ENCODE results near the gene LRWD1.
A peak's percentile ranks its signal among the peaks of the same experiment; 100 is the strongest.
"Not testable (repeated sequence)": the region's sequence is repeated elsewhere in the genome, so short reads cannot be mapped to it uniquely, and the experiment has no call there.

Gene LRWD1

DNA sequence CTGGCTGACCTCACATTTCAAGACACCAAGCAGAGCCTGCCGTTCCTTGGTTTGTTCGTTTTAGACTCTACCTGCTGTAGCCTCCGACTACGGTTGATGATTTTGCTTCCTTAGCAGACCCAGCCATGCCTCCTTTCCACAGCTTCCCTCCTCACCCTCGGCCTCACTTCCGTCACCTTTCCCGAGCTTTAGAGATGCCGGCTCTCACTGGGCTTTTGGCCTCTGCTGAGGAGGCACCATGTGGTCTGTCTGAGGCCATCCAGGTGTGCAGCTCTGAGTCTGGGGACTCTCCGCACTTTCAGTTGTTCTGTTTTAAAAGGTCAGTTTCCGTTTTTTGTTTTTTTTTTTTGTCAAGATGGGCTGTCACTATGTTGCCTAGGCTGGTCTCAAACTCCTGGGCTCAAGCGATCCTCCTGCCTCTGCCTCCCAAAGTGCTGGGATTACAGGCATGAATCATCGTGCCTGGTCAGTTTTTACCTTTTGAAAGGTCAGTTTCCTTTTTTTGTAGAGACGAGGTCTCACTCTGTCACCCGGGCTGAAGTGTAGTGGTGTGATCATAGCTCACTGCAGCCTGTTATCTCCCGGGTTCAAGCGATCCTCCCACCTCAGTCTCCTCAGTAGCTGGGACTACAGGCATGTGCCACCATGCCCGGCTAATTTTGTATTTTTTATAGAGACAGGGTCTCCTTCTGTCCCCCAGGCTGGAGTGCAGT, 19.7 kb upstream of the LRWD1 start:
- no peak for DNase-seq

GRCh38 chr7:102445674-102446071, 19.1 kb upstream of the LRWD1 start:
- no peak for DNase-seq

- DNase-seq: no peak
These were observed 18.2 kb upstream of the LRWD1 start for GRCh38 chr7:102446387-102447156.

GRCh38 chr7:102447311-102447710, 17.5 kb upstream of the LRWD1 start:
- no peak for DNase-seq

DNA sequence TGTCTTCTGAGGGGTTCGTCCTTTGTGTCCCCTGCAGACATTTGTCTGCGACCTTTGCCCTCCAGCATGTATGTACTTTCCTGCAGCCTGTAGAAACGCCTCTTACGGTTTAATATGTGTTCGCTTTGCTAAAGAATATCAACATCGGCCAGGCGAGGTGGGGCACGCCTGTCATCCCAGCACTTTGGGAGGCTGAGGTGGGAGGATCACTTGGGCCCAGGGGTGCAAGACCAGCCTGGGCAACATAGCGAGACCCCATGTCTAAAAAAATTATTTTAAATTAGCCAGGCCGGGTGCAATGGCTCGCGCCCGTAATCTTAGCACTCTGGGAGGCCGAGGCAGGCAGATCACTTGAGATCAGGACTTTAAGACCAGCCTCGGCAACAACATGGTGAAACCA, 15.6 kb upstream of the LRWD1 start:
- DNase-seq: no peak

- no peak for DNase-seq
These were observed 14.5 kb upstream of the LRWD1 start for GRCh38 chr7:102450242-102450641.

DNA sequence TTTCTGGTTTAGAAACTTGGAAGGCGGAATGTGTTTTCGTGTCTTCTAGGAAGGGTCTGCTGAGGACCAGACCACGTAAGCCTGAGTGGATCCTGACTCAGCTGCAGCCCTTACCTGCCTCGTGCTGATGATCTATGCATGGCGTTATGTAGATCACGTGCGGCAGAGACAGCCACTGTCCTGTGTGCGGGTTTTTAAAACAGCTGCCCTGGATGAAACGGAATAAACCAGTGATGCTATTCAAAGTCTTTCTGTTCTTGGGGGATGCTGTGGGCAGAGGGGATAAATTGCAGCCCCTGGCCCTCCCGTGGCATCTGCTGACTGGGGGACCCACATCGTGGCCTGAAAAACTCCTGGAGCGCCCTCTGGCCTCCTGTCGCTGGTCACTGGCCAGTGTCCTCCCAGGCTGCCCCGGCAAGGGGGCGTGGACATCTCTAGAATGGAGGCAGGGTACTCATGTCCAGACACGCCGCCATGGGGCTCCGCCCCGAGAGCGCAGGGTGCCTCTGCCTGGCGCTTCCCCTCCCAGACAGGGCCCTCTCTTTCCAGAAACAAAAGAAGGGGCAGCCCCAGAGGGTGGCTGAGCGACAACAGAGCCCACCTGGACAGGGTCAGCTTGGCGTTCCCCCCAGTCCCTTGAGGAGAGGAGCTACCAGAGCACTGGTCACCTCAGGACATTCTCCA, 13.3 kb upstream of the LRWD1 start:
- peak; percentile 48 for DNase-seq

DNA sequence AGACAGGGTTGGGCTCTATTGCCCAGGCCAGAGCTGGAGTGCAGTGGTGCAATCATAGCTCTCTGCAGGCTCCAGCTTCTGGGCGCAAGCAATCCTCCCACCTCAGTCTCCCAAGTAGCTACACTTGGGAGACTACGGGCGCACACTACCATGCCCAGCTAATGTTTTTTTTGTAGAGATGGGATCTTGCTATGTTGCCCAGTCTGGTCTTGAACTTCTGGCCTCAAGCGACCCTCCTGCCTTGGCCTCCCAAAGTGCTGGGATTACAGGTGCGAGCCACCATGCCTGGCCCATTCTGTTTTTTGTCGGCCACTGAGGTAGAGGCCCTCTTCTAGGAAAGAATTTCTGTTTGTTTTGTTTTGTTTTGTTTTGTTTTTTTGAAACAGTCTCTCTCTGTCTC, 12.3 kb upstream of the LRWD1 start:
- no peak for DNase-seq

DNA sequence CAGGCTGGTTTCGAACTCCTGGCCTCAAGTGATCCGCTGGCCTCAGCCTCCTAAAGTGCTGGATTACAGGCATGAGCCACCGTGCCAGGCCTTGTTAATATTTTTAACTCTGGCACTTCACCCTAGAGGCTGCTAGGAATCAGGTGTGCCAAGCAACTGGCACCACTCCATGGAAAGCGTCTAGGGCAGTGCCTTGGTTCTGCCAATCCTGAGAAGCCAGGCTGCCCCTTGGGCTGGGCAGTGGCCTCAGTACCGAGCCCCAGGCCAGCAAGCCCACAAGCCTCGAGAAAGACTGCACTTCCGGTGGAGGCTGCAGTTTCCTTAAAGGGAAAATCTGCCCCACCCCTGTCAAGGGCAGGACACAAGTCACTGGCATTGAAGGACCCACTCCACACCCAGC, 11.5 kb upstream of the LRWD1 start:
- DNase-seq: no peak

DNA sequence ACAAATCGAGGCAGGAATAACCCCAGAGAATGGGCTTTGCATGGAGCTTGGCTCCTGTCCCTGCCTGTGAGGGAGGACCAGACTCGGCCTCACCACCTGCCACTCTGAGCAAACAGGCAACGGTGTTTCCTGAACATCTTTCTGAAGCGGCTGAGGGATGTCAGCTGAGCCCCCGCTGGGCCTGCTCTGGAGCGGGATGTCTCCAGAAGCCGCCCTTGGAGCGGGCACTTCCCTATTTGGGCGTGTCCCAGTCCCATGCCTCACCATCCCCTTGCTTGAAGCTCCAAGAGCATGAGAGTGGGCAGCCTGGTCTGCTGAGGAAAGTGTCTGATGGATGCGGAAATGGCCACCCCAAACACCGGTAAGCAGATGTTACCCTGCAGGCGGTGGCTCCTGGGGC, 10.3 kb upstream of the LRWD1 start:
- no peak for DNase-seq

GRCh38 chr7:102454932-102455331, 9.9 kb upstream of the LRWD1 start:
- not testable (repeated sequence) for DNase-seq

GRCh38 chr7:102455596-102455995, 9.2 kb upstream of the LRWD1 start:
- no peak for DNase-seq

GRCh38 chr7:102456327-102456726, 8.5 kb upstream of the LRWD1 start:
- DNase-seq: no peak

GRCh38 chr7:102457352-102457924, 7.3 kb upstream of the LRWD1 start:
- no peak for DNase-seq

DNA sequence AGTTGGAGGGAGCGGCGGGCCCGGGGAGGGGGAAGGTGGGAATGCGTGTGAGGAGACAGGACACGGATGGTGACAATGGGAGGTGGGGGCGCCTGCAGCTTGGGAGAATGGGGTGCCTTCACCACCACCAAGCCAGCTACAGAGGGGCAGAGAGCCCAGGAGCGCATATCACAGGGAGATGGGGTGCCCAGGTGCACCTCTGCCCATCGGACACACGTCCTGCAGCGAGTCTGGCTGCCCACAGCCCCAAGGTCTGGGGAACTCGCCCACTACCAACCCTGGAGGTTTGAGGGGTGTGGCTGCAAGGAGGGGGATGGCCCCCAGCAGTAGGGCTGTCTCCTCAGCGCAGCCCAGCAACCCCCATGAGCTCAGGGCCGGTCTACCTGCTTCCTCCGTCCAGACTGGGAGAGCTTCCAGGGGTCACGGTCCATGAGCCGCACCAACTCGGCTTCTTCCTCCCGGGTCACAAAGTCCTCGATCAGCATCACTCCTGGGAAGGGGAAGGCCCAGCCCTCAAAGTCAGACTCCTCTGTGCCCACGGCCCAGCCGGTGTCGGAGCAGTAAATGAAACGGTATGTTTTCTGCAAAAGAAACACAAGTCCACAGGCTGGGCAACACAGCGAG, 5.5 kb upstream of the LRWD1 start:
- no peak for DNase-seq

- no peak for DNase-seq
These were observed 4.3 kb upstream of the LRWD1 start for GRCh38 chr7:102460467-102460866.

DNA sequence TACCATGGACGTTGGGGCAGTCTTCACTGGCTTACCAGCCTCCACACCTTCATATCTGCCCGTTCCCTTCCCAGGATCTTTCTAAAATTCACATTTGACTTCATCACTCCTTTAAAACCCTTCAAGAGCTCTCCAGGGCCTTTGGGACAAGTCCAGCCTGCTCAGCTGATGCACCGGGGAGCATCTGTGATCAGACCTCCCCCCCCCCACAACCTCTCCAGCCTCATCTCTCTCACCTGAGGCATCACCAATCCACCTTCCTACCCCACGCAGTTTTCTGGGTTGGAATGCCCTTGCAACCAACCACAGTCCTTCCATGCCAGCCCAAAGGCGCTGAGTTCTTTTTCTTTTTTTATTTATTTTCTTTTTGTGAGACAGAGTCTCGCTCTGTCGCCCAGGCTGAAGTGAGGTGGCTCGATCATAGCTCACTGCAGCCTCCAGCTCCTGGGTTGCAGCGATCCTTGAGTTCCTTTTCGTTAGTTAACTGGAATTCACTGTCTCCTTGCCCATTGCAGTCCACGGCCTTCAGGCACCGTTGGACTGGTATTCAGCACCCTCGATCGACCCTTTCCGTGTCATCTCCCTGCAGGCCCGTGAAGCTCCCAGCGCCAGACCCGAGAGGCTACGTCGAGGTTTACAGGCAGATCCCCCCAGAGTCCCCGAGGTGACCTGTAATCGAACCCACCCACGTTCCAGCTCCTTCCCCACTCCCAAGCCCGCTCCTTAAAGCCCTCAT, 775 bp upstream of the LRWD1 start:
- DNase-seq: no peak

DNA sequence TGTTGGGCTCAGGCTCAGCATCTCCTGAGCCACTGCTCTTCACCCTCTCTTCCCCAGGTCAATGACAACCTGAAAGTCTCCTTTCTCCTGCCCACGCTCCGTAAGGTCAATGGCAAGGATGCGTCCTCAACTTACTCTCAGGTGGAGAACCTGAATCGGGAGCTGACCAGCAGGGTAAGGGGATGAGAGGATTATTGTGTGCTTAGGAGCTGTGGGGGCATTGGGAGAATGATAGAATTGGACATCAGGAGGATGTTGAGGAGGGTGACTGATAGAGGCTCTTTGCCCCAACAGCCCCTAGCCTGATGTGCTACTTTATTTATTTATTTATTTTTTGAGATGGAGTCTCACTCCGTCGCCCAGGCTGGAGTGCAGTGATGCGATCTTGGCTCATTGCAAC, 1.3 kb downstream of the LRWD1 start:
- no peak for DNase-seq

DNA sequence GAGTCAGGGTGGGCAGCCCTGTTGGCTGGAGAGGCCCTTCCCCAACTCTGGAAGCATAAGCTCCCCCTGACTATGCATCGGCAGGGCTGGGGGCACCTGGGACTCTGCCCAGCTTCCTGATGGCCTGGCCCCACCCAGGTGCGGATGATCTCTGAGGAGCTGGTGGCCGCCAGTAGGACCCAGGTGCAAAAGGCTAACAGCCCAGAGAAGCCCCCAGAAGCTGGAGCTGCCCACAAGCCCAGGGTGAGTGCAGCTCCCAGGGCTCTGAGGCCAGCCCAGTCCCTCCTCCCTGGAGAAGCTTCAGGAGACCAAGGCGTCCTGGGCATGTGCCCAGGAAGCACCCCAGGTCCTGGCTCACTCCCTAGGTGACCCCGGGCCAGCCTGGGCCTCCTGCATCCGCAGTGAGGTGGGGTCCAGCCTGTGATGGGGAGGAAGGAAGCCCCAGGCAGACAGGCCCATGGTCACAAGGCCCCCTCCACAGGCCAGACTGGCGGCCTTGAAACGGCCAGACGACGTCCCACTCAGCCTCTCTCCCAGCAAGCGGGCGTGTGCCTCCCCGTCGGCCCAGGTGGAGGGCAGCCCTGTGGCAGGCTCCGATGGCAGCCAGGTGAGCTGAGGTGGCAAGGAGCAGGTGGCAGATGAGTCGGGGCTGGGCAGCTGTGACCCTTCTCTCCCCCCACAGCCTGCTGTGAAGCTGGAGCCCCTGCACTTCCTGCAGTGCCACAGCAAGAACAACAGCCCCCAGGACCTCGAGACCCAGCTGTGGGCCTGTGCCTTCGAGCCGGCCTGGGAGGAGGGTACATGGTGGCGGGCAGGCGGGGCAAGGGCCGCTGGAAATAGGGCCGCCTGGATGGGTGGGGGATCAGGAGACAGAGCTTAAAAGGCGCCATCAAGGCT, 3.0 kb downstream of the LRWD1 start:
- no peak for DNase-seq

GRCh38 chr7:102468478-102469350, 3.9 kb downstream of the LRWD1 start:
- DNase-seq: no peak

Data from retina (tissue), 1 donor.